GM12873 (cell line): Measurements from ENCODE around the gene AUTS2.

ENCODE experiments used
- TF ChIP-seq, protein P1 (sequence below): IDR thresholded peaks from 2 replicates; pipeline ENCODE4 v1.5.1; 2012; ENCODE audit warnings: low read depth, mild to moderate bottlenecking, moderate library complexity, low read length, control low read depth; ENCODE audit not compliant: insufficient read depth; ENCODE audit errors: missing control alignments

The AUTS2 gene

DNA sequence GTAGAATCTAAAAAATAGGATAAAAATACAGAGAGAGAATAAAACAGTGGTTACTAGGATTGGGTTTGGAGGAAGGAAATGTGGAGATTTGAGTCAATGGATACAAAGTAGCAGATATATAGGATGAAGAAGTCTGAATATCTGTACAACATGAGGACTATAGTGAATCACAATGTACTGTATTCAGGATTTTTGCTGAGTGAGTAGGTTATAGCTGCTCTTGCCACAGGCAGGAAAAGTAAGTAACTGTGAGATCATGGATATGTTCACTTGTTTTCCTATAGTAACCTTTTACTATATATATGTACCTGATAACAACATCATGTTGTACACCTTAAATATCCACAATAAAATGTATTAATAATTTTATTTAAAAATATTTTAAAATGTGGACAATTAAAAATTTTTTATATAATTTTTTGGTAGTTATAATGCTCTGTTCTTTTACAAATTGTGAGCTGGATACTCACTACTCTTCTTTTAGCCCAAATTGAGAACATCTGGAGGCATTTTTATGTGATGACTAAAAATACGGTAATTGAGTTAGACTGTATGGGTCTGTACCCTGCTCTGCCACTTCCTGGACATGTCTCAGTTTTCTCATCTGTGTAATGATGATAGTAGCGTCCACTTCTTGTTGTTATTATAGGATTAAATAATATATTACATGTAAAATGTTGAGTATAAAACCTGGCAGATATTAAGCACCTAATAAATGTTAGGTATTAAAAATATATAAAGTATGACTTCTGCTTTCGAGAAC, 439.1 kb downstream of the AUTS2 start:
- TF ChIP-seq, protein P1, sequence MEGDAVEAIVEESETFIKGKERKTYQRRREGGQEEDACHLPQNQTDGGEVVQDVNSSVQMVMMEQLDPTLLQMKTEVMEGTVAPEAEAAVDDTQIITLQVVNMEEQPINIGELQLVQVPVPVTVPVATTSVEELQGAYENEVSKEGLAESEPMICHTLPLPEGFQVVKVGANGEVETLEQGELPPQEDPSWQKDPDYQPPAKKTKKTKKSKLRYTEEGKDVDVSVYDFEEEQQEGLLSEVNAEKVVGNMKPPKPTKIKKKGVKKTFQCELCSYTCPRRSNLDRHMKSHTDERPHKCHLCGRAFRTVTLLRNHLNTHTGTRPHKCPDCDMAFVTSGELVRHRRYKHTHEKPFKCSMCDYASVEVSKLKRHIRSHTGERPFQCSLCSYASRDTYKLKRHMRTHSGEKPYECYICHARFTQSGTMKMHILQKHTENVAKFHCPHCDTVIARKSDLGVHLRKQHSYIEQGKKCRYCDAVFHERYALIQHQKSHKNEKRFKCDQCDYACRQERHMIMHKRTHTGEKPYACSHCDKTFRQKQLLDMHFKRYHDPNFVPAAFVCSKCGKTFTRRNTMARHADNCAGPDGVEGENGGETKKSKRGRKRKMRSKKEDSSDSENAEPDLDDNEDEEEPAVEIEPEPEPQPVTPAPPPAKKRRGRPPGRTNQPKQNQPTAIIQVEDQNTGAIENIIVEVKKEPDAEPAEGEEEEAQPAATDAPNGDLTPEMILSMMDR: no peak

DNA sequence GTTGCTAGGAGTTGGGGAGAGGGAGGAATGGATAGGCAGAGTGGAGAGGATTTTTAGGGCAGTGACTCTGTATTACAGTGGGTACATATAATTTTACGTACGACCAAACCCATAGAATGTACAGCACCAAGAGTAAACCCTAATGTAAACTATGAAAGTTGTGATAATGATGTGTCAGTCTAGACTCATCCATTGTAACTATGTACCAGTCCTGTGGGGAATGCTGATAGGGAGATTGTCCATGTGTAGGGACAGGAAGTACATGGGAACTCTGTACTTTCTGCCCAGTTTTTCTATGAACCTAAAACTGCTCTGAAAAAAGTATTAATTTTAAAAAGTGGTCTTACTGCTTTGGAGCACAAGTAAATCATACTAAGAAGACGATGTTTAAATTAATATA, 441.8 kb downstream of the AUTS2 start:
- TF ChIP-seq, protein P1: no peak

DNA sequence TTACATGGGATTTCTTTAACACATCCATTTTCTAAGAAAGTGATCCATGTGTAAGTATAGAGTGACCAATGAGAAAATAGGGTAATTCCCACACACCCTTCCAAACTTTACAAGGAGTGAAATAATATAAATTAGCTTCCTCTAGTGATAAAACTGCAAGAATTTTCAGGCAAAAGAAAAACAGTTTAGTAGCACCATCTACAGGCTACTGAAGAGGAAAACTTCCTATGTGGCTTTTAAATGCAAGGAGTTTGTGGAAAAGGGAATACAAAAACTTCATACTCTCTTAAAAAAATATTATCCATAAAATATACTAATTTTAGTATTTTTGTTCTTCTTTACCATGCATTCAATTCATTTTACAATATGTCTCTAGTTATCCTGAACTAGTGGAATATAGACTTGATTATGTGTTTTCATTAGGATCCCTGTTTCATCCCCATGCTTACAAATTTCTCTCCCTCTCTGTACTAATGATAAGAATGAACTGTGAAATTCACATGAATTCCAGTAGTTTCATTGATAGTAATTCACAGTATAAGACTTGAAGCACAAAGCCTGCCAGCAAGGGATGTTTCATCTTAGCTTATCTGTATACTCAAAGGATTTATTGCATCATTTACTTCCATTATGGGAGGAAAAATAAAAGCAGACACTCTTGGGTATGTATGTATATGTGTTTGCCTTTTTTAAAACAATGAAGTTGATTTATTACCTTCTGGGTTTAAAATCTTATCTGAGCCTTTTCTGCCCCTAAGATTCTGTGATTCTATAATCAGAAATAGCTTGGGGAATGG, 442.9 kb downstream of the AUTS2 start:
- TF ChIP-seq, protein P1: peak; percentile 27

DNA sequence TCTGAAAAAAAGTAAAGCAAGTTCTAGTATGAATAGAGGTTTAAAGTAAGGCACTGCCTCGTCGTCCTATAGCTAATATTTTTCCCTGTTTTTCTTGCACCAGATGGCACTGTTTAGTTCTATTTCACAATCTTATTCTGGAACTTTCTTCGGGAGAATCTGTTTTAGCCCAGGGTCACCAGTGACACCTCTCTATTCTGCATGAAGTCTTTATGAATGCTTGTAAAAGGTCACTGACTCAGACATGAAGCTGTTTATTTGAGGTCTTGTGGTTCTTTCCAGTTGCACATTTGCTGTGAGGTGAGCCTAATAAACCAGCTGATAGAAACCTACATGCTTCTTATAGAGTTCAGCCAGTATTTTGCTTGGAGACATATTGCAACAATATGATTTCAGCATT, 444.3 kb downstream of the AUTS2 start:
- TF ChIP-seq, protein P1: peak; percentile 2

DNA sequence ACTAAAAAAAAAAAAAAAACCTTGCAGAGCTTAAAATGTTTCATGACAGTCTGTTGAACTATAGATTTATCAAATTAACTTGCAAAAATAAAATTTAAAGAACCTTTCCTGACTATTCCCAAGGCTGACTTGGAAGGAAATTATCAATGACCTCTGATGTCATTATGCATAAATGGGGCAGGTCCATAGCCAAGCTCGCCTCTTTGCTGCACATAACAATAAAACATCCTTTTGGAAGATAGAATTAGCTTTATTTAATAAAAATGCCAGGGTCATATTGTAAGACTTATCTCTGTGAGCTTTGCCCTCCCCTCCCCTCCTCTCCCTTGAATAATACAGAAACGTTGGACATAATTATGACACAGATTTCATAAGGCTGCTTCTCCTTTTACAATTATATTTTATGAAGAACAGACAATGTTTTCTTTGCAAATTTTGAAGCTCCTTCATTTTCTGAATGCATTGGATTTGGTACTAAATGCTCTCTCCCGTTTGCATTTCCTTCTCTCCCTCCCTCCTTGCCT, 444.8 kb downstream of the AUTS2 start:
- TF ChIP-seq, protein P1: no peak

DNA sequence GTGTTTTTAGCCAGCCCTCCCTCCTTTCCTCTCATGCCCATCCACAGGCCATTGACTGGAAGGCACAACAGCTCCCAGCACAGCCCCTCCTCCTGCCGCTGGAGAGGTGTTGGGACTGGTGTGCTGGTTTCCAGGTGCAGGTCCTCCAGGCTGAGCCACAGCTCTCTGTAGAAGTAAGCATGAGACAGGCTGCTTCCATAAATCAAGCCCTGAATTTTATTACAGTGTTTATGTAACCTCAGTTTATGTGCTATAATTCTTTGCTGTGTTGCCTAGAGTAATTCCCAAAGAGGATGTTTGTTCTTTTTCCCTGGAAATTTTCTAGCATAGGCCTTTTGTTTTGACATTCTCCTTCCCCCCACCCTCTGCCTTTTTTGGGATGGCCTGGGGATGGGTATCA, 445.8 kb downstream of the AUTS2 start:
- TF ChIP-seq, protein P1: no peak

DNA sequence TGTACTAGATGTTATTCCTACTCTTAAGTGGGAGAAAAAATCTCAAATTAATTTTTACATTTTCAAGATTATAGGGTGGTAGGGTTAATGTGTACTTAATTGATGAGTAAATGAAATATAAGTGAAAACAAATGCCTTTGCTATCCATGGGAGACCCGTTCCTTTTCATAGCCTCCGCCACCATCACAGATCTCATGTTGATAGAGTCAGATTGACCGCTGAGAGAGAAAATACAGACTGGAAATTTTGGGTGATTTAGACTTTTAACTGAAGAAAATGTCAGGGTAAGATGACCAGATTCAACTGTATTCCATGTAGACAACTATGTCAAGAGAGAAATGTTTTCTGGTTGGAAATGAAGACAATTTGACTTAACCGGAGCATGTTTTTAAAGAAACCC, 446.2 kb downstream of the AUTS2 start:
- TF ChIP-seq, protein P1: no peak
